HG02678 (cell line): ENCODE results near the gene IPPK.
"Not testable (repeated sequence)": the region's sequence is repeated elsewhere in the genome, so short reads cannot be mapped to it uniquely, and the experiment has no call there.

Source experiments
- ATAC-seq: cut with Tn5 transposase; IDR thresholded peaks from one replicate; pipeline ENCODE4 v1.9.1; 2021; ENCODE audit warnings: mild to moderate bottlenecking, moderate library complexity; ENCODE audit not compliant: unreplicated experiment

The IPPK gene

GRCh38 chr9:92599938-92600461 lies 69.9 kb downstream of the IPPK start:
- no peak for ATAC-seq

GRCh38 chr9:92598382-92598781 lies 71.5 kb downstream of the IPPK start:
- ATAC-seq = no peak

DNA sequence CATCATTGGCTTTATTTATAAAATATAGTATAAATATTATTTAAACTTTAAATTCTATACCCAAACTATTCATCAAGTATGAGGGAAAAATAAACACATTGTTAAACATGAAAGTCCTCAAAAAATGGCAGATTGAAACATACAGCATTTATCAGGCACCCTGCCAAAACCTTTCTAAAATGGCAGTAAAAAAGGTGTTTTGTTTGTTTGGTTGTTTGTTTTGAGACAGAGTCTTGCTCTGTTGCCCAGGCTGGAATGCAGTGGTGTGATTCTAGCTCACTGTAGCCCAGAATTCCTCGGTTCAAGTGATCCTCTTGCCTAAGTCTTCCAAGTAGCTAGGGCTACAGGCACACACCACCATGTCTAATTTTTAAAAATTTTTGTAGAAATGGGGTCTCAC lies 74.0 kb downstream of the IPPK start:
- ATAC-seq = no peak

- ATAC-seq = not testable (repeated sequence)
Measured at GRCh38 chr9:92595075-92595474, 74.9 kb downstream of the IPPK start.

DNA sequence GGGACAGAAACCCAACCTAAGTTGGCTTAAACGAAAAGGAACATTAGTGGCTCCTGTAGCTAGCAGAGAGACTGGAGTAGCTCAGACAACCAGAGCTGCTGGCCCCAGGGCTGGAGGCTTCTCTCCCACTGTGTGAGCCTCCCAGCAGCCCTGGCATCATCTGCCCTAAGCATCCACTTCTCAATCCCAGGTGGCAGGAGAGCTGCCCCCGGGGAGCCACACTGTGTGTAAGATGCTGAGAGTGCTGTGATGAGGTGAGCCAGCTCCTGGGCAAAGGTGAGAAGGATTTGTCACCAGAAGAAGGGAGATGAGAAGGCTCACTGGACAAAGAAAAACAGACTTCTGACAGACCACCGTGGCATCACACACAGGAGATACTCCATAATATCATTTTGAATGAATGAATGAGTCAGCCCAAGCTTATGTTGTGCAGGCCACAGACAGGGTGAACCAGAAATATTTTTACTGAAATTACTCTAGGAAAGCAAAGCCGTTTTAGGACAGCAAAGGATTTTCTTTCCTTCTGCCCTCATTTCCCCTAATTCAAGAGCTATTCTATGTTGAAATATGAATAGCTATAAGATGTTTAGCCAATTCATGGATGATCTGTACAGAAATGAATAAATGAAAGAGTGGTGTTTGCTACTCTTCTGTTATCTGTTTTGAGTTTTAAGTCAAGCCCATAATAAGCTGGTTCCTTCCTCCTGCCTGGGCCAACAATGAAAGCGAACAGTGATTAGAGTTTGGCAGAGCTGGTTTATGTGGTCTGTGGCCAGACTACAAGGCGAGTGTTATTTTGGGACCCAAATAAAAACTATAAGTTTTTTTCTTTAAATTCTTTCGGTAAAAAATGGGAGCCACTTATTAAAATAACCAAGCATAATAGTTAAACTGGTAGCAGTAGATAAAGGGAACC lies 76.7 kb downstream of the IPPK start:
- no peak for ATAC-seq

DNA sequence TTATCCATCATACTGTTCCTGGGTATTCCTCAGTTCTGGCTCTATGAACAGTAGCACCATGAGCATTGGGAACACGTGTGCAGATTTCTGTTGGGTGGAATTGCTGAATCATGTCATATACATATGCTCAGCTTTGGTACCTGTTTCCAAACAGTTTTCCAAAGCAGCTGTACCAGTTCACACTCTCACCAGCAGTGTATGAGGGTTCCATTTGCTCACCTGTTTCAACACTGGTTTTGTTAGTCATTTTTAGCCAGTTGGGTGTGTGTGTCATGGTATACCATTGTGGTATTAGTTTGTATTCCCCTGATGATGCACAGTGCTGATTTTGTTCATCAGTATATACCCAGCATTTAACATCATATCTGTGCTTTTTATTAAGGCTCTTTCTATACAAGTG lies 77.4 kb downstream of the IPPK start:
- ATAC-seq = no peak

GRCh38 chr9:92590377-92590776 lies 79.6 kb downstream of the IPPK start:
- ATAC-seq = no peak

GRCh38 chr9:92589923-92590322 lies 80.0 kb downstream of the IPPK start:
- no peak for ATAC-seq

DNA sequence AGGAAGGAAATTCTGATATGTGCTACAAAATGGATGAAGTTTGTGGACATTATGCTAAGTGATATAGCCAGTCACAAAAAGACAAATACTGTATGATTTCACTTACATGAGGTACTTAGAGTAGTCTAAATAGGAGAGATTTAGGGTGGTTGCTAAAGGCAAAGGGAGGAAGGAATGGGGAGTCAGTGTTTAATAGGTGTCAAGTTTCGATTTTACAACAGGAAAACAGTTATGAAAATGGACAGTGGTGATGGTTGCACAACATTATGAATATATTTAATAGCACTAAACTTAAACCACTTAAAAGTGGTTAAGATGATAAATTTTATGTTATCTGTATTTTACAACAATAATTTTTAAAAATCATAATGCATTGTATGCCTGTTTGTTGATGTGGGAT lies 93.8 kb downstream of the IPPK start:
- no peak for ATAC-seq

GRCh38 chr9:92573612-92574011 lies 96.3 kb downstream of the IPPK start:
- not testable (repeated sequence) for ATAC-seq

DNA sequence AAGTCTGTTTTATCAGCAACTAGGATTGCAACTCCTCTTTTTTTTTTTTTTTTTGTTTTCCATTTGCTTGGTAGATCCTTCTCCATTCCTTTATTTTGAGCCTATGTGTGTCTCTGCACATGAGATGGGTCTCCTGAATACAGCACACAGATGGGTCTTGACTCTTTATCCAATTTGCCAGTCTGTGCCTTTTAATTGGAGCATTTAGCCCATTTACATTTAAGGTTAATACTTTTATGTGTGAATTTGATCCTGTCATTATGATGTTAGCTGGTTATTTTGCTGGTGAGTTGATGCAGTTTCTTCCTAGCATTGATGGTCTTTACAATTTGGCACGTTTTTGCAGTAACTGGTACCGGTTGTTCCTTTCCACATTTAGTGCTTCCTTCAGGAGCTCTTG lies 98.1 kb downstream of the IPPK start:
- ATAC-seq = not testable (repeated sequence)

- ATAC-seq = no peak
Measured at GRCh38 chr9:92564982-92565381, 104.9 kb downstream of the IPPK start.

- ATAC-seq = no peak
Measured at GRCh38 chr9:92564504-92564903, 105.4 kb downstream of the IPPK start.
